ENCODE data around the gene EMC9. TPM values are rescaled to one million over a fixed set of nuclear protein-coding genes. Genes with fewer than 3 reads are reported as not detected.

Gene EMC9
- total RNA-seq, 6 experiments from 2014 or later: 13.2 to 17.0 (median 15.3) TPM

DNA sequence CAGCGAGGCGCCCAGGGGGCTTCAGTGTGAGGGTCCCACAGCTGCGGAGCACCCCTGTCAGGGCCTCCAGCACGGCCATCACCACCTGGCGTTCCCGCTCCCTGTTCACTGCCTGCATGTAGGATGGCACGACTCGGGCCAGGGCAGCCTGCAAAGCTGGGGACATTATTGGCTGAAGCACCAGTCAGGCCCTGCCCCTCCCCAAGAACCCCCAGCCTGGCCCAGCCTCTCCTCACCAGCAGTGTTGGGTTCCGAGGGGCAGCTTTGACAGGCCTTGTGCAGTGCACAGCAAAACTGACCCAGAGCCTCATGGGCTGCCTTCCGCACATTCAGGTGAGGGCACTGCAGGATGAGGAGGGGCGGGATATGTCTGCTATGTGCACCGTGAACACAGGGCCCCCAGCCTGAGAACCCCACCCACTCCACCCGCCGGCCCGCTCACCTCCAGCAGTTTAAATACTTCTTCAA lies 41.7 kb upstream of the EMC9 start:
- H3K27me3 Mint-ChIP-seq (ENCODE audit: insufficient read depth): peaks cover 9% of the 10 kb centered on the region
- no peaks in the 10 kb centered on the region for H3K9me3 Mint-ChIP-seq
- H3K27ac Mint-ChIP-seq: no peak overlapping the region
- TF ChIP-seq, protein P1, sequence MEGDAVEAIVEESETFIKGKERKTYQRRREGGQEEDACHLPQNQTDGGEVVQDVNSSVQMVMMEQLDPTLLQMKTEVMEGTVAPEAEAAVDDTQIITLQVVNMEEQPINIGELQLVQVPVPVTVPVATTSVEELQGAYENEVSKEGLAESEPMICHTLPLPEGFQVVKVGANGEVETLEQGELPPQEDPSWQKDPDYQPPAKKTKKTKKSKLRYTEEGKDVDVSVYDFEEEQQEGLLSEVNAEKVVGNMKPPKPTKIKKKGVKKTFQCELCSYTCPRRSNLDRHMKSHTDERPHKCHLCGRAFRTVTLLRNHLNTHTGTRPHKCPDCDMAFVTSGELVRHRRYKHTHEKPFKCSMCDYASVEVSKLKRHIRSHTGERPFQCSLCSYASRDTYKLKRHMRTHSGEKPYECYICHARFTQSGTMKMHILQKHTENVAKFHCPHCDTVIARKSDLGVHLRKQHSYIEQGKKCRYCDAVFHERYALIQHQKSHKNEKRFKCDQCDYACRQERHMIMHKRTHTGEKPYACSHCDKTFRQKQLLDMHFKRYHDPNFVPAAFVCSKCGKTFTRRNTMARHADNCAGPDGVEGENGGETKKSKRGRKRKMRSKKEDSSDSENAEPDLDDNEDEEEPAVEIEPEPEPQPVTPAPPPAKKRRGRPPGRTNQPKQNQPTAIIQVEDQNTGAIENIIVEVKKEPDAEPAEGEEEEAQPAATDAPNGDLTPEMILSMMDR (IDR thresholded peaks at IDR 0.05): no peak
- H3K4me3 Mint-ChIP-seq: no peak overlapping the region
- H3K36me3 Mint-ChIP-seq (ENCODE audit: low read depth): peaks cover 23% of the 10 kb centered on the region
- no peak for DNase-seq
- H3K4me1 Mint-ChIP-seq (ENCODE audit: low read depth): peaks cover 28% of the 10 kb centered on the region

DNA sequence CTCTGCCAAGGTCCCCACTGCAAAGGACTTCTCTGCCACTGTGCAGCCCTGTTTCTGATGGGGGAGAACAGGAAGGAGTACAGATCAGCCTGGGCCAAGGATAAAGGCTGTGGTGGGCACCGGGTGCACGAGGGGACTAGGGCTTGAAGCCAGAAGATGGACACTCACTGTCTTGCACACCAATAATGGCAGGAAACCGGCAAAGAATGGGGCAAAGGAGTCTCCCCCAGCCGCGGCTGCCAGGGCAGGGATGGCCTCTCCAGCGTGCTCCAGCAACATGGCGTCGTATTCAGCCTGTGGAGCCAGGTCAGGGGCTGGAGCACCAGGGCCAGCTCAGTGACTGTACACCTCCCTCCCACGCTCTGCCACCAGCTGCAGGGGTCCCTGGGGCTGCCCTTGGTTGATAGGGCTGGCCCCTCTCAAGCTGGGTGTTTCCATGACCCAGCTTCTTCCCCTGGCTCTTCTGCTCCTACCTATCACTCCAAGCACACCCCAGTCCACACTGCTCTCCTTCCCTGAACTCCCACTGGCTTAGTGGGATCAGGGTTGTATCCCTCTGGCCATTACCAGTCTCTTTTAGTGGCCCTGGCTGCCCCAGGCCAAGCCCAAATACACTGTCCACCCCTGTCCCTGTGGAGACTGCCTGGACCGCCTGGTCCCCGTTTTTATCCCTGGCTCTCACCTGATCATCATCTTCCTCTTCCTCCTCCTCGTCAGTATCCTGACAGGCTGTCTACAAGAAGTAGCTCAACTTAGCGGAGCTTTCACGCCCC lies 40.9 kb upstream of the EMC9 start:
- Mint-ChIP-seq H3K9me3 (no peaks in the 10 kb centered on the region), H3K36me3 (ENCODE audit: low read depth) (peaks cover 23% of the 10 kb centered on the region), H3K27me3 (ENCODE audit: insufficient read depth) (peaks cover 9% of the 10 kb centered on the region), H3K4me3 (no peak overlapping the region), H3K27ac (no peak overlapping the region), H3K4me1 (ENCODE audit: low read depth) (peaks cover 21% of the 10 kb centered on the region)
- no peak for DNase-seq
- TF ChIP-seq, protein P1 (IDR thresholded peaks at IDR 0.05): no peak

DNA sequence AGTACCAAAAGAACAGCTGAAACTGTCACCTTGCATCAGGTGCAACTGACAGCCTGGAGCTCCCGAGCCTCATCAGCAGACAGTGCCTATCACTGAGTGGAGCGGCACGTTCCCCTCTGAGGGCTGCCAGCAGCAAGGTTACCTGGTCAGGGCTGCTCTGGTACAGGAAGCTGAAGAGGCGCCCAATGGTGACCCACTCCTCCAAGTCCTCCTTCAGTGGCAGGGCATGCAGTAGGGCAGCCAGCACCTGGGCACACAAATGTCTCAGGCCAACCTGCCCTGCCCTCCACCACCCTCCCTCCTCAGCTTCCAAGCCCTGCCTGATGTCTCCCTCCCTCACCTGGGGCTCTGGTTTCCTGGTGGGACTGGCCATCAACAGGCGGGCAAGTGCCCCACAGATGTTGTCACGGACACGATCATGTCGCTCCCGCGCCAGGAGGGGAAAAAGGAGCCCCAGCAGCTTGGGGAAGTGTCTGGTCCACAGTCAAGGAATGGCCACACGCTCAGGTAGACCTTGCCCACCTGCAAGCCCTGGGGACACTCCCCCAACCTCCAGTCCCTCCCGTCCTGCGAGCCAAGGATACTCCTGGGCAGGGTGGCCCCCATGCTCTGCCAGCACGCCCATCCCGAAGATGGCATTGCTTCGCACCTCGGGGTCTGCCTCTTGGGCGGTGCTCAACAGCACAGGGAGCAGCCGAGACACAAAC lies 40.1 kb upstream of the EMC9 start:
- TF ChIP-seq, protein P1 (IDR thresholded peaks at IDR 0.05): no peak
- no peak for DNase-seq
- H3K4me3 Mint-ChIP-seq: no peak overlapping the region
- peaks cover 10% of the 10 kb centered on the region for H3K27me3 Mint-ChIP-seq (ENCODE audit: insufficient read depth)
- H3K9me3 Mint-ChIP-seq: no peaks in the 10 kb centered on the region
- H3K27ac Mint-ChIP-seq: no peak overlapping the region
- H3K36me3 Mint-ChIP-seq (ENCODE audit: low read depth): peaks cover 18% of the 10 kb centered on the region
- peaks cover 16% of the 10 kb centered on the region for H3K4me1 Mint-ChIP-seq (ENCODE audit: low read depth)

DNA sequence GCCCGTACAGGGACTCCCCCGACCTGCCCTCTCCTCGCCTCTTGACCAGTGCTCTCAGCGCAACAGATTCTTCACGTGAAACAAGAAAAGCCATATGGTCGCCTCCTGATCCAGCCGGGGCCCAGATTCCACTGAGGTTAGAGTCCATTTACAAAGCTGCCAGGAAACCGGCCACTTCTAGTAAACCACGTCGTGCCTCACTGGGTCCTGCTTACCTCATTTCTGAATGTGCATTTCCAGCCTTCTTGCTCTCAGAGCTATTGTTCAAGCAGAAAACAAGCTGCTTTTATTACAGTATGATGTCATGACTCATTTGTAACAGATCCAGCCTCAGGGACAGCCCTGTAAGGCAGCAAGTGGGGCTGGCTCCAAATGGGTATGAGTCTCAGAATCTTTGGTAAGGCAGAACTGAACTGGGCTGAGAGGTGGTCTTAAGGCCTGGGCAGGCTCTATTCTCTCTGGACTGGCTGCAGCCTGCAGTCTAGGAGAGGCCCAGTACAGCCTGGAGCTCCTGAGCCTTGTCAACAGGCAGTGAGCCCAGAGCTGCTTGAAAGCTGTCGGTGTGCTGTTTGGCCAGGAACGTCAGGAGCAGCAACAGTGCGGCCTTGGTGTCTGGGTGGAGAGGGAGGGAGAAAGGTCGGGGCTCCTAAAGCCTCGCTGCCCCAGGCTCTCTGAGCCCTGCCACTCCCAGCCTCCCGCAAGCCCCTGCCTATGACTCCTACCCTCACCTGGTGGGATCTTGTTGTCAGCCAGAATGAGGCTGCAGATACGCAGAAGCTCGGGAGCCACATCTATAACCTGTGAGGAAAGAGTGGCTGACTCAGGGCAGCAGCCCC lies 38.8 kb upstream of the EMC9 start:
- Mint-ChIP-seq H3K9me3 (no peaks in the 10 kb centered on the region), H3K27ac (peak overlapping the region; percentile 88), H3K27me3 (ENCODE audit: insufficient read depth) (peaks cover 10% of the 10 kb centered on the region), H3K36me3 (ENCODE audit: low read depth) (peaks cover 18% of the 10 kb centered on the region), H3K4me3 (no peak overlapping the region), H3K4me1 (ENCODE audit: low read depth) (peaks cover 16% of the 10 kb centered on the region)
- DNase-seq: peak; percentile 83
- TF ChIP-seq, protein P1 (IDR thresholded peaks at IDR 0.05): no peak

DNA sequence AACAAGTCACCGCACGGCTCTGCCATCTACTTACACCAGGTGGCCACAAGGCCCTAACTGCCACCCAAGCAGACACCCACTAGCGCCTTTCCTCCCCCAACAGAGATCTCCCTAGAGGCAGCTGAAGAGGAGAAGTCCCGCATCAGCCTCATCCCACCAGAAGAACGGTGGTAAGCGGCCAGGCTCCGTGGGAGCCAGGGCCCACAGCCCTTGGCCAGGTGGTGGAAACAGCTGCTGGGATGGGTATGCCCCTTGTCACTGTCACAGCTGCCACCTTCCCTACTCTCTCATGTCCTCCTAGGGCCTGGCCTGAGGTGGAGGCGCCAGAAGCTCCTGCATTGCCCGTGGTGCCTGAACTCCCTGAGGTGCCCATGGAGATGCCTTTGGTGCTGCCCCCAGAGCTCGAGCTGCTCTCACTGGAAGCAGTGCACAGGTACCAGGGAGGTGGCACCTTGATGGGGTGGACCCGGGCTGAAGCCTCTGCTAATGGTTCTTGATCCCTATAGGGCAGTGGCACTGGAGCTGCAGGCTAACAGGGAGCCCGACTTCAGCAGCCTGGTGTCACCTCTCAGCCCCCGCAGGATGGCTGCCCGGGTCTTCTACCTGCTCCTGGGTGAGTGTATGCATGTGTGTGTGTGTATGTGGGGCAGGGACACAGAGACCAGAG lies 38.0 kb upstream of the EMC9 start:
- Mint-ChIP-seq H3K27me3 (ENCODE audit: insufficient read depth) (peaks cover 11% of the 10 kb centered on the region), H3K9me3 (no peaks in the 10 kb centered on the region), H3K4me1 (ENCODE audit: low read depth) (peaks cover 16% of the 10 kb centered on the region), H3K27ac (peak overlapping the region; percentile 88), H3K4me3 (no peak overlapping the region), H3K36me3 (ENCODE audit: low read depth) (peaks cover 18% of the 10 kb centered on the region)
- TF ChIP-seq, protein P1 (IDR thresholded peaks at IDR 0.05): no peak
- DNase-seq: no peak

All from HFFc6 (cell line).